Vagina (tissue), 2 donors: ENCODE results near the gene ARHGEF5. TPM values are rescaled to one million over a fixed set of nuclear protein-coding genes. Genes with fewer than 3 reads are reported as not detected.
A peak's percentile ranks its signal among the peaks of the same experiment; 100 is the strongest.

ENCODE experiments used
- DNase-seq, 2 donors: peaks; one replicate each; pipeline ENCODE4 v3.0.0-alpha.2; 2017; ENCODE audit errors: extremely low spot score in 2 of 2
- H3K27ac ChIP-seq: fragments of 200-600 bp; sonication (generic); one replicate; pipeline ENCODE4 v1.5.1; 2019
- H3K27me3 ChIP-seq: fragments of 200-600 bp; sonication (generic); one replicate; pipeline ENCODE4 v1.5.1; 2019
- H3K36me3 ChIP-seq, 2 donors: fragments of 200-600 bp; sonication (generic); one replicate each; pipeline ENCODE4 v1.5.1; 2017 to 2019
- H3K4me1 ChIP-seq: fragments of 200-600 bp; sonication (generic); one replicate; pipeline ENCODE4 v1.5.1; 2019
- H3K4me3 ChIP-seq, 2 donors: fragments of 200-600 bp; sonication (generic); 1 replicate in 1 of 2; 2 replicates in 1 of 2; pipeline ENCODE4 v1.5.1; 2016 to 2019
- H3K9me3 ChIP-seq: fragments of 200-600 bp; sonication (generic); one replicate; pipeline ENCODE4 v1.5.1; 2019
- POLR2A ChIP-seq, 2 donors: fragments of 450-650 bp; IDR thresholded peaks; one replicate each; pipeline ENCODE4 v1.6.1; 2017; ENCODE audit warnings: antibody characterized with exemption in 2 of 2, mild to moderate bottlenecking in 2 of 2, moderate library complexity in 2 of 2
- POLR2AphosphoS5 ChIP-seq, 2 donors: sonication (generic); formaldehyde crosslinking; IDR thresholded peaks; one replicate each; pipeline ENCODE4 v1.9.0; 2017; ENCODE audit warnings: antibody characterized with exemption in 2 of 2, mild to moderate bottlenecking in 2 of 2, low read depth in 1 of 2; ENCODE audit not compliant: insufficient read depth in 1 of 2
- intact Hi-C: fragments of 100-400 bp; cut with DNase I; formaldehyde crosslinking; loops from one replicate; pipeline ENCODE4 v1.15.1; 2023
- total RNA-seq: library from RNA; depleted of rRNA; stranded (reverse); fragments of >200 nt; gene quantifications from one replicate; pipeline ENCODE4 v1.2.3, GENCODE V29; 2016
- TF ChIP-seq, protein P1 (sequence below), 3 experiments: fragments of 450-650 bp in 2 of 3; fragments of 200-600 bp in 1 of 3; sonication (generic) in 1 of 3; IDR thresholded peaks; one replicate each; pipeline ENCODE4 v1.5.1; 2017 to 2019; ENCODE audit warnings: antibody characterized with exemption in 3 of 3, mild to moderate bottlenecking in 2 of 3, moderate library complexity in 2 of 3

Gene ARHGEF5
- total RNA-seq, 1 donor from 2014 or later: 23.3 TPM

DNA sequence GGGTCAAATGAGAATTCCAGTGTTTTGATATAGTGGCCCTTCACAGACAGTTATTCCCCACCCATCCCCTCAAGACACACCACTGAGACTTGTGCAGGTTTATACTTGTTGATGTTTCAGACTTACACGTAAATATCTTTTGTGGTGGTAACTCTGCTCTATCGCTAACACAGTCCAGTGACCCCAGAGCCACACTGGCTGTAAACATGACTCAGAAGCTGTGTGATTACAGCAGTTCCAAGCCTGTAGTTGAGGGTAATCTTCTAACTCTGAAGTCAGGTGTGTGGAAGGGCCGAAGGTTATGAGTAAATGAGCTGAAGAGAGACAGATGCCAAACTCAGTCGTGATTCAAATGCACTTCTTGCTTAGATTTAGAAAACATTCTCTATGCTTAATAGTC lies 28.9 kb downstream of the ARHGEF5 start:
- no peaks in the 10 kb centered on the region for H3K4me1 ChIP-seq
- DNase-seq: peak in 1 of 2 donors; percentile 49
- H3K27me3 ChIP-seq: no peaks in the 10 kb centered on the region

DNA sequence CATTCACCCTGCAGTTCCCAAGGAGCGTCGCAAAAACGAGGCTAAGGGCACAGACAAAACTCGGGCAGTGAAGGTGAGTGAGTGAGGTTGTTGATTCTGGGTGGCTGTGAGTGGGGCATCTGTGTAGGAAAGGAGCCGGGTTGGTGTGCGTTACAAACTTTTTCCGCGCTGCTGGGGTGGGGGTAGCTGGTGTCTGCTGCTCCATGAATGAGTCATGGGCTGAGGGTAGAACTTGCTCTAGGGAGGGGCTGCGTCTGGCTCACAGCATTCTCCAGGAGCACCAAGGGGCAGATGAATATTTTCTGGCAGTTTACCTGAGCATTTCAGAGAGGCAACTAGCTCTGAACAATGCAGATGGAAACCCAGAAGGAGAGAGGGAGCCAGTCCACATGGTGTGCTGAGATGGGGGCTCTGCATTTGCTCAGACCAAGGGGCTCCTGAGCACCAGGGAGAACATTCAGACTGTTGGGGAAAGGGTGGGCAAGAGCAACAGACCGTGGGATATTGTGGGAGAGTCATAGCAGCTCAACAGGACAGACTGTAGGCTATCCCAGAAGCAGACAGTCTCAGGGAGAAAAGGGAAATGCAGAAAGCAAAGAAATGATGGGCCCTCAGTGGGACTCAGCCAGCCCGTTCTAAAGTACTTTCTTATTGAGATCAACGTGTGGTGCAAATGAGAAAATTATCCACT lies 29.5 kb downstream of the ARHGEF5 start:
- Histone ChIP-seq H3K27ac (no peak overlapping the region), H3K4me3 (no peak overlapping the region), H3K36me3 (no peaks in the 10 kb centered on the region), H3K27me3 (no peaks in the 10 kb centered on the region), H3K9me3 (no peaks in the 10 kb centered on the region), H3K4me1 (no peaks in the 10 kb centered on the region)
- TF ChIP-seq POLR2A (IDR thresholded peaks at IDR 0.05): no peak
- TF ChIP-seq, protein P1, sequence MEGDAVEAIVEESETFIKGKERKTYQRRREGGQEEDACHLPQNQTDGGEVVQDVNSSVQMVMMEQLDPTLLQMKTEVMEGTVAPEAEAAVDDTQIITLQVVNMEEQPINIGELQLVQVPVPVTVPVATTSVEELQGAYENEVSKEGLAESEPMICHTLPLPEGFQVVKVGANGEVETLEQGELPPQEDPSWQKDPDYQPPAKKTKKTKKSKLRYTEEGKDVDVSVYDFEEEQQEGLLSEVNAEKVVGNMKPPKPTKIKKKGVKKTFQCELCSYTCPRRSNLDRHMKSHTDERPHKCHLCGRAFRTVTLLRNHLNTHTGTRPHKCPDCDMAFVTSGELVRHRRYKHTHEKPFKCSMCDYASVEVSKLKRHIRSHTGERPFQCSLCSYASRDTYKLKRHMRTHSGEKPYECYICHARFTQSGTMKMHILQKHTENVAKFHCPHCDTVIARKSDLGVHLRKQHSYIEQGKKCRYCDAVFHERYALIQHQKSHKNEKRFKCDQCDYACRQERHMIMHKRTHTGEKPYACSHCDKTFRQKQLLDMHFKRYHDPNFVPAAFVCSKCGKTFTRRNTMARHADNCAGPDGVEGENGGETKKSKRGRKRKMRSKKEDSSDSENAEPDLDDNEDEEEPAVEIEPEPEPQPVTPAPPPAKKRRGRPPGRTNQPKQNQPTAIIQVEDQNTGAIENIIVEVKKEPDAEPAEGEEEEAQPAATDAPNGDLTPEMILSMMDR (IDR thresholded peaks at IDR 0.05): no peak
- TF ChIP-seq POLR2AphosphoS5 (IDR thresholded peaks at IDR 0.05; ENCODE audit: insufficient read depth in 1 of 2, low read depth in 1 of 2): no peak
- DNase-seq: peak in 1 of 2 donors; percentile 58
- intact Hi-C loops: no loop called here

More for the DNA sequence above, 28.9 kb downstream of the ARHGEF5 start:
- H3K9me3 ChIP-seq: no peaks in the 10 kb centered on the region
- no peak overlapping the region for H3K27ac ChIP-seq
- H3K4me3 ChIP-seq: no peak overlapping the region
- TF ChIP-seq, protein P1 (IDR thresholded peaks at IDR 0.05): no peak
- no peak for TF ChIP-seq POLR2A (IDR thresholded peaks at IDR 0.05)
- TF ChIP-seq POLR2AphosphoS5 (IDR thresholded peaks at IDR 0.05; ENCODE audit: insufficient read depth in 1 of 2, low read depth in 1 of 2): no peak
- no peaks in the 10 kb centered on the region for H3K36me3 ChIP-seq
- intact Hi-C loops: no loop called here

DNA sequence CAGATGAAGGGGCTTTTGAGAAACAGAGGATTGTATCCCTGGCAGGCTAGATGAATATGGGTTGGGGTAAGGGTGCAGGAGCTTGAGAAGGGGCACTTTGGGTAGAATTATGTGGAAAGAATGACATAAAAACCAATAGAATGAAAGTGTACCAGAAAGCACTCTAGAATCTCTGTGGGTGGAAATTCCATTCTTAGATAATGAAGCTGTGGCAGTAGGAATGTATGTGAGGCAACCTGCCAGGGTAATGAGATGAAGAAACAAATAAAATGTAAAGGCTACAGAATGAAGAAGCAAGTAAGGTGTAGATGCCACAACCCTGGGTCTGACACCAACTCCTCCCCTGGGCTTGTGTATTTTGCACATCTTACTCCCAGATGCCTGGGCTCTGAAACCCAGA lies 31.5 kb downstream of the ARHGEF5 start:
- Histone ChIP-seq H3K36me3 (no peaks in the 10 kb centered on the region), H3K27me3 (no peaks in the 10 kb centered on the region), H3K4me3 (no peak overlapping the region), H3K27ac (no peak overlapping the region), H3K9me3 (no peaks in the 10 kb centered on the region), H3K4me1 (peaks cover 13% of the 10 kb centered on the region)
- intact Hi-C loops: no loop called here
- TF ChIP-seq POLR2AphosphoS5 (IDR thresholded peaks at IDR 0.05; ENCODE audit: insufficient read depth in 1 of 2, low read depth in 1 of 2) (no peak), POLR2A (IDR thresholded peaks at IDR 0.05) (no peak)
- TF ChIP-seq, protein P1 (IDR thresholded peaks at IDR 0.05): no peak
- DNase-seq: no peak

DNA sequence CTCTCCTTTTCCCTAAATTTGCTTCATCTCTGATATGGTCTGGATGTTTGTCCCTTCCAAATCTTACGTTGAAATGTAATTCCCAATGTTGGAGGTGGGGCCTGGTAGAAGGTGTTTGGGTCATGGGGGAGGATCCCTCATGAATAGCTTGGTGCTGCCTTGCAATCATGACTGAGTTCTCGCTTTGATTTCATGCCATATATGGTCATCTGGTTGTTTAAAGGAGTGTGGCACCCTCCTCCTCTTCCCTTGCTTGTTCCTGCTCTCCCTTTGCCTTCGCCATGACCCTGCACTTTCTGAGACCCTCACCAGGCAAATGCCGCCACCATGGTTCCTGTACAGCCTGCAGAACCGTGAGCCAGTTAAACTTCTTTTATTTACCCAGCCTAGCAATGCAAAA lies 33.7 kb downstream of the ARHGEF5 start:
- Histone ChIP-seq H3K9me3 (no peaks in the 10 kb centered on the region), H3K4me1 (peaks cover 13% of the 10 kb centered on the region), H3K4me3 (no peak overlapping the region), H3K36me3 (no peaks in the 10 kb centered on the region), H3K27ac (no peak overlapping the region), H3K27me3 (no peaks in the 10 kb centered on the region)
- intact Hi-C loops: no loop called here
- TF ChIP-seq POLR2AphosphoS5 (IDR thresholded peaks at IDR 0.05; ENCODE audit: insufficient read depth in 1 of 2, low read depth in 1 of 2) (no peak), POLR2A (IDR thresholded peaks at IDR 0.05) (no peak)
- TF ChIP-seq, protein P1 (IDR thresholded peaks at IDR 0.05): no peak
- peak in 1 of 2 donors; percentile 52 for DNase-seq

DNA sequence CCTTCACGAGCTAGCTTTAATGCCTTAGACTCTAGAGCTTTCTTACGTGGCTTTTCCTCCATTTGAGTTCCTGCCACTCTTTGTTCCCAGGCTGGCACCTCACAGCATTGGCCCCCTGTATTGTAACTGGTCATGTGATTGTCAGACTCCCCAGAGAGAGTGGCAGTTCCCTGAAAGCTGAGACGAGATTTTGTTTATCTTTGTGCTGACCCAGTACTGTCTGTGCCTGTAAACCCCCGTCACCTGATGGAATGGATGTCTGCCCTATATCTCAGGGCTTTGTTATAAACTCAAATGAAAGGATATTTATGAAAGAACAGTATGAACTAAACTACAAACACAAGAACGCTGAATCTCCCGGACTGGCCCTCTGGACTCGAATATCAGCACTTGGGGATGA lies 35.3 kb downstream of the ARHGEF5 start:
- no peak overlapping the region for H3K4me3 ChIP-seq
- intact Hi-C loops: no loop called here
- peak in 1 of 2 donors; percentile 56 for DNase-seq
- no peaks in the 10 kb centered on the region for H3K27me3 ChIP-seq
- no peaks in the 10 kb centered on the region for H3K9me3 ChIP-seq
- TF ChIP-seq POLR2A (IDR thresholded peaks at IDR 0.05) (no peak), POLR2AphosphoS5 (IDR thresholded peaks at IDR 0.05; ENCODE audit: insufficient read depth in 1 of 2, low read depth in 1 of 2) (no peak)
- TF ChIP-seq, protein P1 (IDR thresholded peaks at IDR 0.05): no peak
- H3K36me3 ChIP-seq: no peaks in the 10 kb centered on the region
- peaks cover 13% of the 10 kb centered on the region for H3K4me1 ChIP-seq
- H3K27ac ChIP-seq: peak overlapping the region; percentile 17
